H1 (cell line): ENCODE measurements around the gene FUNDC2. TPM values are rescaled to one million over a fixed set of nuclear protein-coding genes. Genes with fewer than 3 reads are reported as not detected.
A peak's percentile ranks its signal among the peaks of the same experiment; 100 is the strongest.

Source experiments
- CTCF ChIA-PET: fragments of 300-600 bp; sonication (Branson Sonifier 250); formaldehyde crosslinking; loops from one replicate; lab custom pipeline; 2021; ENCODE audit not compliant: partially characterized antibody; lab: Charles Lee
- POLR2A ChIA-PET: fragments of 300-600 bp; sonication (Branson Sonifier 250); formaldehyde crosslinking; loops from one replicate; lab custom pipeline; 2021; ENCODE audit warnings: inconsistent platforms; ENCODE audit not compliant: partially characterized antibody; lab: Charles Lee
- DNase-seq, 2 experiments: peaks; one replicate each; pipeline versions ENCODE4 v3.0.0 to v3.0.0-alpha.2; 2010 to 2022; ENCODE audit warnings: low spot score in 2 of 2, low read depth in 1 of 2, mixed read lengths in 1 of 2
- FAIRE-seq: peaks from 2 replicates; lab custom pipeline; 2011; peaks lifted over from hg19 to GRCh38; lab: Jason Lieb, UNC
- H2AFZ ChIP-seq: 2 replicates; pipeline ENCODE4 v1.8.1; 2012; ENCODE audit warnings: low read length, inconsistent platforms
- H2AK5ac ChIP-seq: 2 replicates; pipeline ENCODE4 v1.6.1; 2013; ENCODE audit warnings: low read depth, low read length
- H2BK120ac ChIP-seq: replicated peaks from 2 replicates; pipeline ENCODE3; 2013; ENCODE audit warnings: low read depth, low read length, inconsistent platforms
- H2BK12ac ChIP-seq: 2 replicates; pipeline ENCODE4 v1.6.1; 2013; ENCODE audit warnings: low read depth, low read length
- H2BK15ac ChIP-seq: 2 replicates; pipeline ENCODE4 v1.6.1; 2013; ENCODE audit warnings: low read length
- H2BK20ac ChIP-seq: 2 replicates; pipeline ENCODE4 v1.6.1; 2013; ENCODE audit warnings: low read length
- H2BK5ac ChIP-seq: 2 replicates; pipeline ENCODE4 v1.6.1; 2013; ENCODE audit warnings: low read depth, low read length
- H3K14ac ChIP-seq: 2 replicates; pipeline ENCODE4 v1.6.1; 2013; ENCODE audit warnings: inconsistent platforms; ENCODE audit not compliant: insufficient read length
- H3K18ac ChIP-seq: 2 replicates; pipeline ENCODE4 v1.6.1; 2013; ENCODE audit warnings: low read length; ENCODE audit errors: extremely low read depth
- H3K23ac ChIP-seq: 2 replicates; pipeline ENCODE4 v1.6.1; 2013; ENCODE audit warnings: inconsistent platforms; ENCODE audit not compliant: insufficient read length
- H3K23me2 ChIP-seq: 2 replicates; pipeline ENCODE4 v1.6.1; 2013; ENCODE audit warnings: low read depth, low read length
- H3K27ac ChIP-seq: 2 replicates; pipeline ENCODE4 v1.6.1; 2011; ENCODE audit warnings: low read depth, low read length, inconsistent platforms
- H3K27me3 ChIP-seq, 4 experiments: replicated peaks in 1 of 4; 1 replicate in 1 of 4; 2 replicates in 3 of 4; pipeline versions ENCODE4 v1.6.1 to v1.8.1; 2011 to 2013; ENCODE audit warnings: low read length in 3 of 4, mild to moderate bottlenecking in 3 of 4, inconsistent platforms in 2 of 4, mixed read lengths in 2 of 4, moderate library complexity in 1 of 4; ENCODE audit not compliant: control insufficient read depth in 3 of 4, insufficient read depth in 3 of 4; ENCODE audit errors: extremely low read depth in 1 of 4
- H3K36me3 ChIP-seq, 4 experiments: 2 replicates each; pipeline versions ENCODE4 v1.6.1 to v1.8.1; 2011 to 2013; ENCODE audit warnings: mild to moderate bottlenecking in 4 of 4, low read length in 3 of 4, moderate library complexity in 2 of 4, control low read depth in 1 of 4, inconsistent platforms in 1 of 4; ENCODE audit not compliant: insufficient read depth in 4 of 4, control insufficient read depth in 2 of 4
- H3K4ac ChIP-seq: replicated peaks from 2 replicates; pipeline ENCODE3; 2013; ENCODE audit warnings: low read length, low read depth, mixed read lengths, inconsistent platforms; ENCODE audit not compliant: insufficient read length
- H3K4me1 ChIP-seq, 4 experiments: replicated peaks in 1 of 4; 1 replicate in 1 of 4; 2 replicates in 3 of 4; pipeline versions ENCODE4 v1.6.1 to v1.8.1; 2011 to 2013; ENCODE audit warnings: low read length in 3 of 4, inconsistent platforms in 2 of 4, mixed read lengths in 1 of 4; ENCODE audit not compliant: insufficient read depth in 4 of 4, control insufficient read depth in 3 of 4
- H3K4me2 ChIP-seq, 2 experiments: 2 replicates each; pipeline versions ENCODE4 v1.6.1 to v1.8.1; 2011 to 2013; ENCODE audit warnings: low read depth in 2 of 2, low read length in 2 of 2, control low read depth in 1 of 2, inconsistent platforms in 1 of 2, mild to moderate bottlenecking in 1 of 2; ENCODE audit not compliant: insufficient read depth in 1 of 2
- H3K4me3 ChIP-seq, 4 experiments: fragments of 200-600, 300-600 bp in 1 of 4; sonication (generic), shearing (Covaris generic), sonication (Bioruptor Twin) in 1 of 4; 2 replicates each; pipeline versions ENCODE4 v1.5.1 to v1.8.1; 2011 to 2016; ENCODE audit warnings: low read length in 4 of 4, low read depth in 3 of 4, control low read depth in 2 of 4, inconsistent platforms in 2 of 4, mild to moderate bottlenecking in 2 of 4, mixed read lengths in 1 of 4, moderate library complexity in 1 of 4; ENCODE audit not compliant: insufficient read depth in 2 of 4; ENCODE audit errors: extremely low read depth in 1 of 4
- H3K56ac ChIP-seq: replicated peaks from 2 replicates; pipeline ENCODE3; 2013; ENCODE audit warnings: low read depth, mild to moderate bottlenecking, mixed read lengths, low read length, inconsistent platforms; ENCODE audit not compliant: insufficient read length
- H3K79me1 ChIP-seq: 2 replicates; pipeline ENCODE4 v1.6.1; 2013; ENCODE audit warnings: low read depth, low read length, control low read depth
- H3K79me2 ChIP-seq, 2 experiments: 2 replicates each; pipeline versions ENCODE4 v1.6.1 to v1.8.1; 2012 to 2013; ENCODE audit warnings: low read length in 2 of 2, mild to moderate bottlenecking in 2 of 2, inconsistent platforms in 1 of 2; ENCODE audit not compliant: insufficient read depth in 2 of 2, control insufficient read depth in 1 of 2
- H3K9ac ChIP-seq, 4 experiments: replicated peaks in 1 of 4; 1 replicate in 1 of 4; 2 replicates in 3 of 4; pipeline versions ENCODE4 v1.6.1 to v1.8.1; 2011 to 2013; ENCODE audit warnings: low read depth in 3 of 4, low read length in 3 of 4, control low read depth in 2 of 4, mild to moderate bottlenecking in 2 of 4, moderate library complexity in 2 of 4, inconsistent platforms in 1 of 4; ENCODE audit errors: extremely low read depth in 1 of 4
- H3K9me3 ChIP-seq, 2 experiments: 2 replicates each; pipeline versions ENCODE4 v1.6.1 to v1.8.1; 2012 to 2013; ENCODE audit warnings: mild to moderate bottlenecking in 2 of 2, moderate library complexity in 2 of 2, control low read depth in 1 of 2, inconsistent platforms in 1 of 2, low read depth in 1 of 2, low read length in 1 of 2, mixed read lengths in 1 of 2; ENCODE audit not compliant: insufficient read depth in 2 of 2
- H4K20me1 ChIP-seq, 2 experiments: replicated peaks in 1 of 2; 2 replicates each; pipeline versions ENCODE3 to v1.8.1; 2011 to 2013; ENCODE audit warnings: inconsistent platforms in 2 of 2, low read length in 2 of 2, mild to moderate bottlenecking in 1 of 2; ENCODE audit not compliant: insufficient read depth in 2 of 2, control insufficient read depth in 1 of 2
- H4K5ac ChIP-seq: 2 replicates; pipeline ENCODE4 v1.6.1; 2013; ENCODE audit warnings: low read length, low read depth, mixed read lengths, inconsistent platforms; ENCODE audit not compliant: insufficient read length
- H4K8ac ChIP-seq: 2 replicates; pipeline ENCODE4 v1.8.0; 2013; ENCODE audit warnings: mild to moderate bottlenecking, moderate library complexity, low read length, inconsistent platforms; ENCODE audit not compliant: insufficient read depth; ENCODE audit errors: extremely low read depth
- H4K91ac ChIP-seq: replicated peaks from 2 replicates; pipeline ENCODE3; 2013; ENCODE audit warnings: low read length, mixed read lengths, inconsistent platforms; ENCODE audit not compliant: insufficient read length
- CBX5 ChIP-seq: fragments of 300-800, 300-1000 bp; sonication (generic); IDR thresholded peaks from 2 replicates; pipeline ENCODE4 v1.7.1; 2016; ENCODE audit warnings: antibody characterized with exemption, low read length, low read depth
- EP300 ChIP-seq, 2 experiments: IDR thresholded peaks; 1 replicate in 1 of 2; 2 replicates in 1 of 2; pipeline ENCODE4 v1.6.1; 2011 to 2012; ENCODE audit warnings: low read depth in 2 of 2, low read length in 2 of 2, mild to moderate bottlenecking in 2 of 2, borderline replicate concordance in 1 of 2, inconsistent platforms in 1 of 2, moderate library complexity in 1 of 2
- GTF2F1 ChIP-seq: IDR thresholded peaks from 2 replicates; pipeline ENCODE4 v1.6.1; 2012; ENCODE audit warnings: low read depth, low read length, improper control_type of control experiment, borderline replicate concordance
- JUND ChIP-seq: IDR thresholded peaks from 2 replicates; pipeline ENCODE4 v1.6.1; 2011; ENCODE audit warnings: mild to moderate bottlenecking, improper control_type of control experiment, low read length
- NRF1 ChIP-seq: IDR thresholded peaks from 2 replicates; pipeline ENCODE4 v1.6.1; 2011; ENCODE audit warnings: mild to moderate bottlenecking, low read depth, low read length, improper control_type of control experiment
- POLR2AphosphoS5 ChIP-seq: IDR thresholded peaks from 2 replicates; pipeline ENCODE4 v1.6.1; 2011; ENCODE audit warnings: low read depth, low read length
- RNF2 ChIP-seq: fragments of 200-900, 300-1000 bp; sonication (generic); IDR thresholded peaks from 2 replicates; pipeline ENCODE4 v1.7.1; 2016; ENCODE audit warnings: borderline replicate concordance, low read depth, mild to moderate bottlenecking, antibody characterized with exemption, low read length; ENCODE audit not compliant: poor library complexity, severe bottlenecking; ENCODE audit errors: missing control alignments
- RXRA ChIP-seq: IDR thresholded peaks from 2 replicates; pipeline ENCODE4 v1.6.1; 2011; ENCODE audit warnings: low read depth, mild to moderate bottlenecking, low read length, moderate library complexity; ENCODE audit not compliant: insufficient read depth
- TCF12 ChIP-seq: IDR thresholded peaks from 2 replicates; pipeline ENCODE4 v1.6.1; 2011; ENCODE audit warnings: low read depth, mild to moderate bottlenecking, low read length
- TEAD4 ChIP-seq: IDR thresholded peaks from 2 replicates; pipeline ENCODE4 v1.6.1; 2012; ENCODE audit warnings: low read depth, low read length, inconsistent platforms, mixed read lengths
- WGBS, 2 experiments: shearing (Covaris generic) in 1 of 2; methylation state at CpG; one replicate each; pipeline versions ENCODE4 v1.1.6 to v1.1.7; 2013 to 2015; ENCODE audit warnings: low lambda C conversion rate in 2 of 2, mixed read lengths in 2 of 2, inconsistent platforms in 1 of 2, low coverage in 1 of 2, missing lambda C conversion rate in 1 of 2; ENCODE audit not compliant: insufficient replicate concordance in 2 of 2, insufficient coverage in 1 of 2, insufficient read length in 1 of 2; ENCODE audit errors: extremely low coverage in 1 of 2, missing lambda C conversion rate in 1 of 2; 5-methylcytosine and 5-hydroxymethylcytosine counted together
- polyA plus RNA-seq, 7 experiments: library from polyadenylated mRNA; depleted of rRNA in 3 of 7; stranded (reverse) in 5 of 7; unstranded in 2 of 7; fragments of >200 nt in 5 of 7; fragments of 200-250 nt in 2 of 7; gene quantifications; 1 replicate in 5 of 7; 2 replicates in 1 of 7; 4 replicates in 1 of 7; pipeline versions ENCODE4 v1.2.1 to v1.2.3, GENCODE V29; 2011 to 2013; ENCODE audit warnings: missing spikeins in 2 of 7, mixed read lengths in 2 of 7
- total RNA-seq: library from RNA; stranded (reverse); fragmentation: NEBNext Ultra II Directional; extraction: Animal tissue kit (Norgen Biotek cat#: 25700); gene quantifications from 2 replicates; pipeline ENCODE4 v1.2.1, GENCODE V29; 2021
- TF ChIP-seq, protein P1 (sequence below): IDR thresholded peaks from 2 replicates; pipeline ENCODE4 v1.6.1; 2012; ENCODE audit warnings: inconsistent platforms

FUNDC2 gene
- total and polyA plus RNA-seq, 2 of the 8 experiments (the other 6 are each of a cell fraction or from before 2014, with no cell fraction given) = 67.7 to 93.7 TPM

DNA sequence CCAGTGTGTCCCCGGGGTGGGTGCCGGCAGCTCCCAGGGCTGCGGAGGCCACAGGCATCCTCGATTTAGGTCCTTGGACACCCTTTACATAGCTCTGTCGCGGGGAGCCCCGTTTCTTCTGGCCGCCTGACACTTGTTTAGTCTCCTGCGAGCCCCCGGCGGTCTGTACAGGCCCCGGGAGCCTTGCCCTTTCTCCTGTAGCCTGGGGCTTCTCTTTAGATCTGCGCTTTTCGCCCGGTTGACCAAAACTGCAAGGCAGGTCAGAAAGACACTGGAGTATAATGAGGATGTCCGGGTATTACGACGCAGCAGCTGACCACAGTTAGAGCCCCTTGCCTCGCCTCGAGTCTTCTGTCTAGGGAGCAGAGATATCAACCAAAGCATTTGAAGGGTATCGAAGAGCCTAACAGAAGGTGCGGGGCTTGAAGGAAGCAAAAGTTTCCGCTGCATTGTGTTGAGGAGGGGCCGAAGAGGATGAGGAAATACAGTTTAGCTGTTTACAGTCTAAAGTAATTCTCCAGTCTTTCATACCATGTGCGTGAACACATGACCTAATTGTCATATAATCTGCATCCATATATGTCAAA, 45.1 kb downstream of the FUNDC2 start:
- Histone ChIP-seq H3K9me3 (no peaks in the 10 kb centered on the region), H3K36me3 (peaks cover 0 to 11% (median 2%) of the 10 kb centered on the region in 4 experiments; a peak in 5 of 8 replicates), H3K56ac (no peak overlapping the region), H2BK20ac (no peak overlapping the region), H3K23me2 (0 out of 2 replicates have a peak, but pooled peaks cover 2% of the 10 kb centered on the region), H3K18ac (peak overlapping the region; percentile 96), H2BK5ac (peak overlapping the region; percentile 60; the same call in 1 of the 2 replicates), H3K4ac (no peak overlapping the region), H3K4me2 (peak overlapping the region; percentile 61 to 65), H3K4me1 (no peaks in the 10 kb centered on the region), H3K79me2 (peaks cover 0 to 20% of the 10 kb centered on the region in 2 experiments; a peak in 2 of 4 replicates), H3K27me3 (no peaks in the 10 kb centered on the region), H4K91ac (no peak overlapping the region), H2BK12ac (no peak overlapping the region), H3K27ac (peak overlapping the region; percentile 77), H3K4me3 (peak overlapping the region; percentile 55 to 94 (median 78)), H4K20me1 (no peaks in the 10 kb centered on the region), H4K8ac (peak overlapping the region; percentile 62; the same call in 1 of the 2 replicates), H4K5ac (peak overlapping the region; percentile 87), H2AK5ac (no peak overlapping the region), H2BK15ac (no peak overlapping the region), H3K14ac (no peak overlapping the region), H2AFZ (peak overlapping the region; percentile 100), H2BK120ac (no peak overlapping the region), H3K23ac (no peak overlapping the region), H3K9ac (peak overlapping the region; percentile 56 to 89 (median 68)), H3K79me1 (no peaks in the 10 kb centered on the region)
- ChIA-PET CTCF (interaction anchor here (1.1 kb wide), 1 partner anchor 14 kb away, joined by 4 read pairs; no protein-coding TSS in a partner anchor), POLR2A (interaction anchor here (0.8 to 1.0 kb wide), 2 partner anchors 9 to 145 kb away, joined by 3 read pairs; partner anchors contain the start of gene VBP1)
- DNase-seq (no peak), FAIRE-seq (no peak)
- 5% methylated on average over 22 of the region's 25 CpGs; no CpG with 5 or more reads in 1 of the 2 experiments for WGBS, 2 experiments
- TF ChIP-seq, protein P1, sequence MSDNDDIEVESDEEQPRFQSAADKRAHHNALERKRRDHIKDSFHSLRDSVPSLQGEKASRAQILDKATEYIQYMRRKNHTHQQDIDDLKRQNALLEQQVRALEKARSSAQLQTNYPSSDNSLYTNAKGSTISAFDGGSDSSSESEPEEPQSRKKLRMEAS = no peak
- TF ChIP-seq CBX5 = no peak
- no peak for TF ChIP-seq POLR2AphosphoS5
- no peak for TF ChIP-seq EP300 (IDR thresholded peaks at IDR 0.05; ENCODE audit: borderline replicate concordance in 1 of 2, low read depth in 2 of 2, low read length in 2 of 2)
- TF ChIP-seq JUND = no peak
- TF ChIP-seq GTF2F1 = no peak
- TF ChIP-seq TEAD4 = no peak
- no peak for TF ChIP-seq NRF1
- TF ChIP-seq RNF2 = no peak
- no peak for TF ChIP-seq RXRA
- TF ChIP-seq TCF12 = no peak
